GM15510 (cell line): Measurements from ENCODE around the gene ITFG2.

ENCODE experiments used
- POLR2A ChIP-seq: IDR thresholded peaks from 3 replicates; pipeline ENCODE4 v1.6.1; 2011; ENCODE audit warnings: borderline replicate concordance; ENCODE audit not compliant: insufficient read length; ENCODE audit errors: extremely low read depth

Gene ITFG2

GRCh38 chr12:2812290-2813213 is at the start of gene ITFG2:
Gene ITFG2, plus strand, starts transcription at chr12:2812668. Its CDS starts 93 bp downstream, at chr12:2812761.
- peak; percentile 98 for TF ChIP-seq POLR2A

GRCh38 chr12:2764398-2764797 is 48.1 kb upstream of the ITFG2 start:
- TF ChIP-seq POLR2A = no peak

- no peak for TF ChIP-seq POLR2A
These were observed 47.4 kb upstream of the ITFG2 start for GRCh38 chr12:2765052-2765451.

- no peak for TF ChIP-seq POLR2A
These were observed 46.9 kb upstream of the ITFG2 start for GRCh38 chr12:2765608-2766007.

GRCh38 chr12:2768224-2768961 is 44.1 kb upstream of the ITFG2 start:
- TF ChIP-seq POLR2A = no peak

- no peak for TF ChIP-seq POLR2A
These were observed 42.5 kb upstream of the ITFG2 start for GRCh38 chr12:2769866-2770533.

- TF ChIP-seq POLR2A = no peak
These were observed 40.1 kb upstream of the ITFG2 start for GRCh38 chr12:2772370-2772769.

GRCh38 chr12:2773199-2773875 is 39.1 kb upstream of the ITFG2 start:
- no peak for TF ChIP-seq POLR2A

- TF ChIP-seq POLR2A = no peak
These were observed 37.0 kb upstream of the ITFG2 start for GRCh38 chr12:2775431-2775830.

GRCh38 chr12:2776129-2776806 is 36.2 kb upstream of the ITFG2 start:
- no peak for TF ChIP-seq POLR2A

GRCh38 chr12:2779281-2779680 is 33.2 kb upstream of the ITFG2 start:
- no peak for TF ChIP-seq POLR2A

GRCh38 chr12:2783936-2784600 is 28.4 kb upstream of the ITFG2 start:
- no peak for TF ChIP-seq POLR2A

GRCh38 chr12:2785017-2785416 is 27.5 kb upstream of the ITFG2 start:
- no peak for TF ChIP-seq POLR2A
